Right lobe of liver (tissue), 4 donors: Measurements from ENCODE around the gene SENP6.

ENCODE experiments used
- CTCF ChIP-seq, 4 donors: fragments of 200-600 bp in 3 of 4; fragments of 450-650 bp in 1 of 4; IDR thresholded peaks; one replicate each; pipeline versions ENCODE4 v1.5.1 to v1.8.0; 2016 to 2022; ENCODE audit warnings: antibody characterized with exemption in 4 of 4, mild to moderate bottlenecking in 2 of 4
- POLR2A ChIP-seq: fragments of 450-650 bp; IDR thresholded peaks from one replicate; pipeline ENCODE4 v1.6.1; 2017; ENCODE audit warnings: antibody characterized with exemption, mild to moderate bottlenecking
- donor health status: DM: no; HTN: no; CAD: no.
- donor health status: DM: no; HTN: no; CAD: no.
- donor health status: DM: no; HTN: yes; CAD: no.

DNA sequence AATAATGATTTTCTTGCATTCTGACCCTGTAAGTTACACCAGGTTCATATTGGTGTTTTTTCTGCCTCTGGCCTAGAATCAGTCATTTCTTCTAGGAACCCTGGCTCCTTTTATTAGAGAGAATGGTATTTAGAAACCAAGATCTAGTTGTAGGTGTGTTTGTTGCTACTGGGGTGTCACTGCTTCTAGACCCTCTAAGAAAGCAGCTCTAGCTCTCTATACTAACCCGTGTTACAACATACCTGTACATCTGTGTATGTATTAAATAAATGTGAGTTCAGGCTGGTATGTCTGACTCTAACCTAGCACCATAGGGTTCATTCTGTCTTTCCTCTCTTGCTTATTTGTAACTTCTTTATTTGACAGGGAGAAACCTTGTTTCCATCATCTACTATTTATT lies 16.8 kb downstream of the SENP6 start:
- TF ChIP-seq POLR2A (no peak), CTCF (IDR thresholded peaks at IDR 0.05) (no peak)
